Smooth muscle cell (in vitro differentiated cells): ENCODE results near the gene TNNI2. TPM values are rescaled to one million over a fixed set of nuclear protein-coding genes. Genes with fewer than 3 reads are reported as not detected.
"Not testable (repeated sequence)": the region's sequence is repeated elsewhere in the genome, so short reads cannot be mapped to it uniquely, and the experiment has no call there.

Source experiments
- DNase-seq: peaks from one replicate; lab custom pipeline; 2025; ENCODE audit not compliant: unreplicated experiment; lab: John Stamatoyannopoulos, UW
- H2AFZ ChIP-seq: fragments of 200-600 bp; sonication (generic); 2 replicates; pipeline ENCODE4 v1.6.0; 2016; ENCODE audit warnings: antibody characterized with exemption, low read depth, mild to moderate bottlenecking
- H3F3A ChIP-seq: fragments of 200-600 bp; sonication (generic); 2 replicates; pipeline ENCODE4 v1.6.0; 2017; ENCODE audit warnings: antibody characterized with exemption, low read depth
- H3K27ac ChIP-seq: fragments of 200-600 bp; sonication (generic); 2 replicates; pipeline ENCODE4 v1.5.1; 2016; ENCODE audit warnings: low read depth, mild to moderate bottlenecking
- H3K27me3 ChIP-seq: fragments of 200-600 bp; sonication (generic); 2 replicates; pipeline ENCODE4 v1.6.1; 2016; ENCODE audit warnings: low read depth, mild to moderate bottlenecking
- H3K36me3 ChIP-seq: fragments of 200-600 bp; sonication (generic); 2 replicates; pipeline ENCODE4 v1.5.1; 2016; ENCODE audit warnings: low read depth
- H3K4me1 ChIP-seq: fragments of 200-600 bp; sonication (generic); 2 replicates; pipeline ENCODE4 v1.5.1; 2016; ENCODE audit warnings: low read depth
- H3K4me2 ChIP-seq: fragments of 200-600 bp; sonication (generic); 2 replicates; pipeline ENCODE4 v1.6.0; 2016; ENCODE audit warnings: mild to moderate bottlenecking
- H3K4me3 ChIP-seq: fragments of 200-600 bp; sonication (generic); 2 replicates; pipeline ENCODE4 v1.5.1; 2016; ENCODE audit warnings: mild to moderate bottlenecking
- H3K79me2 ChIP-seq: fragments of 200-600 bp; sonication (generic); 2 replicates; pipeline ENCODE4 v1.6.0; 2016; ENCODE audit warnings: low read depth, mild to moderate bottlenecking
- H3K9ac ChIP-seq: fragments of 200-600 bp; sonication (generic); 2 replicates; pipeline ENCODE4 v1.6.0; 2016; ENCODE audit warnings: low read depth
- H3K9me3 ChIP-seq: fragments of 200-600 bp; sonication (generic); replicated peaks from 2 replicates; pipeline ENCODE4 v1.5.1; 2016; ENCODE audit warnings: low read depth
- H4K20me1 ChIP-seq: fragments of 200-600 bp; sonication (generic); 2 replicates; pipeline ENCODE4 v1.6.0; 2016; ENCODE audit warnings: low read depth
- CTCF ChIP-seq: fragments of 200-600 bp; sonication (generic); IDR thresholded peaks from 2 replicates; pipeline ENCODE4 v1.5.1; 2017; ENCODE audit warnings: borderline replicate concordance, mild to moderate bottlenecking, antibody characterized with exemption; ENCODE audit not compliant: insufficient read depth, poor library complexity, severe bottlenecking
- WGBS: methylation state at CpG from one replicate; pipeline ENCODE4 v1.1.7; 2016; ENCODE audit warnings: low lambda C conversion rate; 5-methylcytosine and 5-hydroxymethylcytosine counted together
- polyA plus RNA-seq: library from polyadenylated mRNA; unstranded; fragments of >200 nt; fragmentation: Nextera tagmentation; extraction: Ambion mirVana; gene quantifications from 2 replicates; pipeline ENCODE4 v1.2.1, GENCODE V29; 2016
- total RNA-seq: library from RNA; depleted of rRNA; stranded (reverse); fragments of >200 nt; gene quantifications from 2 replicates; pipeline ENCODE4 v1.2.3, GENCODE V29; 2014

TNNI2 gene
- total and polyA plus RNA-seq, 2 experiments from 2014 or later, result 0.94 to 1.2 TPM

GRCh38 chr11:1812274-1812673 lies 26.5 kb upstream of the TNNI2 start:
- no peaks in the 10 kb centered on the region for H3F3A ChIP-seq
- H3K4me3 ChIP-seq, result no peak overlapping the region
- TF ChIP-seq CTCF, result no peak
- no peak overlapping the region for H3K4me2 ChIP-seq
- no peak for DNase-seq
- 83% methylated on average over 5 of the region's 5 CpGs for WGBS
- no peaks in the 10 kb centered on the region for H3K27me3 ChIP-seq
- H2AFZ ChIP-seq, result no peak overlapping the region
- H3K27ac ChIP-seq, result no peak overlapping the region
- no peak overlapping the region for H3K9ac ChIP-seq
- H3K9me3 ChIP-seq, result no peaks in the 10 kb centered on the region
- H3K79me2 ChIP-seq, result no peaks in the 10 kb centered on the region
- H3K4me1 ChIP-seq, result no peaks in the 10 kb centered on the region
- no peaks in the 10 kb centered on the region for H4K20me1 ChIP-seq
- H3K36me3 ChIP-seq, result no peaks in the 10 kb centered on the region

DNA sequence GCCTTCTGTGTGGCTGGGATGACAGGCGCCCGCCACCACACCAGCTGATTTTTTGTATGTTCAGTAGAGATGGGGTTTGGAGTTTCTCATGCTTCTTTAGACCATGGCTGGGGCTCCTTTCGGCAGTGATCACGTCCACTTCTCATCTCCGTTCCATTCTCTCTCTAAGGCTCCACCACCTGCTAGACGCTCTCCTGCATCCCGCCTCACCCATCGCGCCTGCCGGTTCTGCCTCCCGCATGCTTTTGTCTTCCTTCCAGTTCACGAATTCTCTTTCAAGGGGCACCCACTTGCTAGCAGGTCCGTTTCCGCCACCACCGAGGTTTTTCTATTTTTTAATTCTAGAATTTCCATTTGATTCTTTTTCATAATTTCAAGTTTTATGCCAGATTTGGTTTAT lies 26.0 kb upstream of the TNNI2 start:
- no peak overlapping the region for H3K4me2 ChIP-seq
- no peaks in the 10 kb centered on the region for H4K20me1 ChIP-seq
- no peaks in the 10 kb centered on the region for H3K4me1 ChIP-seq
- H3K4me3 ChIP-seq, result no peak overlapping the region
- H3K27me3 ChIP-seq, result no peaks in the 10 kb centered on the region
- 89% methylated on average over 15 of the region's 15 CpGs for WGBS
- H3K9ac ChIP-seq, result no peak overlapping the region
- no peaks in the 10 kb centered on the region for H3K9me3 ChIP-seq
- no peak overlapping the region for H2AFZ ChIP-seq
- H3K36me3 ChIP-seq, result no peaks in the 10 kb centered on the region
- DNase-seq, result no peak
- no peak for TF ChIP-seq CTCF
- H3F3A ChIP-seq, result no peaks in the 10 kb centered on the region
- H3K79me2 ChIP-seq, result no peaks in the 10 kb centered on the region
- no peak overlapping the region for H3K27ac ChIP-seq

GRCh38 chr11:1813356-1813755 lies 25.4 kb upstream of the TNNI2 start:
- H3K36me3 ChIP-seq, H3K79me2 ChIP-seq, DNase-seq, H3K4me3 ChIP-seq, H2AFZ ChIP-seq, H3K27ac ChIP-seq, H3K9me3 ChIP-seq, H3K27me3 ChIP-seq, H4K20me1 ChIP-seq, H3K4me2 ChIP-seq, H3F3A ChIP-seq, H3K4me1 ChIP-seq, H3K9ac ChIP-seq: not testable (repeated sequence)
- WGBS, result 97% methylated on average over 9 of the region's 9 CpGs

GRCh38 chr11:1814691-1815090 lies 24.1 kb upstream of the TNNI2 start:
- DNase-seq, result no peak
- Histone ChIP-seq H3F3A (peaks cover 12% of the 10 kb centered on the region), H3K27me3 (no peaks in the 10 kb centered on the region), H3K27ac (no peak overlapping the region), H3K79me2 (no peaks in the 10 kb centered on the region), H3K4me2 (no peak overlapping the region), H4K20me1 (no peaks in the 10 kb centered on the region), H3K9ac (no peak overlapping the region), H3K9me3 (no peaks in the 10 kb centered on the region), H3K4me3 (no peak overlapping the region), H3K4me1 (no peaks in the 10 kb centered on the region), H3K36me3 (no peaks in the 10 kb centered on the region), H2AFZ (no peak overlapping the region)
- 92% methylated on average over 10 of the region's 10 CpGs for WGBS
- no peak for TF ChIP-seq CTCF
